AG04450 (cell line): Measurements from ENCODE around the gene ZCCHC14. TPM values are rescaled to one million over a fixed set of nuclear protein-coding genes. Genes with fewer than 3 reads are reported as not detected.

Experiments
- CTCF ChIA-PET: fragments of 300-600, 350-600 bp; formaldehyde crosslinking; extraction: SDS; loops from one replicate; lab custom pipeline; 2022; ENCODE audit warnings: antibody characterized with exemption, inconsistent platforms; lab: Charles Lee
- POLR2A ChIA-PET: fragments of 350-600 bp; formaldehyde crosslinking; extraction: SDS; loops from one replicate; lab custom pipeline; 2021; ENCODE audit warnings: antibody characterized with exemption, inconsistent platforms; lab: Yijun Ruan, JAX
- DNase-seq: peaks from one replicate; pipeline ENCODE4 v3.0.0-alpha.2; 2011; ENCODE audit warnings: low read depth, low spot score
- H3K27ac ChIP-seq: one replicate; pipeline ENCODE4 v1.5.1; 2012; ENCODE audit warnings: low read depth, low read length, control low read depth
- H3K27me3 ChIP-seq: one replicate; pipeline ENCODE4 v1.6.0; 2012; ENCODE audit warnings: low read length; ENCODE audit not compliant: control insufficient read depth, insufficient read depth
- H3K4me3 ChIP-seq: 2 replicates; pipeline ENCODE4 v1.5.1; 2011; ENCODE audit warnings: mild to moderate bottlenecking, low read depth, low read length, control low read depth
- H3K9me3 ChIP-seq: 2 replicates; pipeline ENCODE4 v1.5.1; 2012; ENCODE audit warnings: low read length; ENCODE audit not compliant: control insufficient read depth, insufficient read depth
- CTCF ChIP-seq: IDR thresholded peaks from 2 replicates; pipeline ENCODE4 v1.5.1; 2011; ENCODE audit warnings: low read depth, low read length, control low read depth, inconsistent platforms
- polyA plus RNA-seq: library from polyadenylated mRNA; depleted of rRNA; stranded (reverse); fragments of >200 nt; gene quantifications from 2 replicates; pipeline ENCODE4 v1.2.3, GENCODE V29; 2011; rRNA removed

ZCCHC14 gene
- polyA plus RNA-seq, 1 experiment, result 6.2 TPM

- no peaks in the 10 kb centered on the region for H3K27me3 ChIP-seq
- CTCF ChIA-PET, result no interaction called here
- H3K4me3 ChIP-seq, result no peak overlapping the region
- POLR2A ChIA-PET, result no interaction called here
- no peak for TF ChIP-seq CTCF
- DNase-seq, result no peak
- H3K9me3 ChIP-seq, result no peaks in the 10 kb centered on the region; the same call in 1 of the 2 replicates
- H3K27ac ChIP-seq, result no peak overlapping the region
These were observed 136.4 kb downstream of the ZCCHC14 start for GRCh38 chr16:87356491-87356853.

Other genes starting within 250 kb of the ZCCHC14 start
- gene C16orf95, start 175.6 kb downstream of the ZCCHC14 start, polyA plus RNA-seq, result 2.0 and 2.3 TPM in 2 replicates
- gene FBXO31, start 109.2 kb downstream of the ZCCHC14 start, polyA plus RNA-seq, result 16.3 and 18.2 TPM in 2 replicates
- gene MAP1LC3B, start 100.7 kb downstream of the ZCCHC14 start, polyA plus RNA-seq, result 70.1 and 77.9 TPM in 2 replicates
- gene JPH3, start 109.5 kb upstream of the ZCCHC14 start, polyA plus RNA-seq, result 0.02 TPM in 1 of 2 replicates, not detected in the other